CD1c-positive myeloid dendritic cell (primary cell): ENCODE measurements around the gene SLC25A23.

ENCODE experiments used
- DNase-seq: peaks from one replicate; pipeline ENCODE4 v3.0.0-alpha.2; 2016; ENCODE audit errors: extremely low spot score

Gene SLC25A23

DNA sequence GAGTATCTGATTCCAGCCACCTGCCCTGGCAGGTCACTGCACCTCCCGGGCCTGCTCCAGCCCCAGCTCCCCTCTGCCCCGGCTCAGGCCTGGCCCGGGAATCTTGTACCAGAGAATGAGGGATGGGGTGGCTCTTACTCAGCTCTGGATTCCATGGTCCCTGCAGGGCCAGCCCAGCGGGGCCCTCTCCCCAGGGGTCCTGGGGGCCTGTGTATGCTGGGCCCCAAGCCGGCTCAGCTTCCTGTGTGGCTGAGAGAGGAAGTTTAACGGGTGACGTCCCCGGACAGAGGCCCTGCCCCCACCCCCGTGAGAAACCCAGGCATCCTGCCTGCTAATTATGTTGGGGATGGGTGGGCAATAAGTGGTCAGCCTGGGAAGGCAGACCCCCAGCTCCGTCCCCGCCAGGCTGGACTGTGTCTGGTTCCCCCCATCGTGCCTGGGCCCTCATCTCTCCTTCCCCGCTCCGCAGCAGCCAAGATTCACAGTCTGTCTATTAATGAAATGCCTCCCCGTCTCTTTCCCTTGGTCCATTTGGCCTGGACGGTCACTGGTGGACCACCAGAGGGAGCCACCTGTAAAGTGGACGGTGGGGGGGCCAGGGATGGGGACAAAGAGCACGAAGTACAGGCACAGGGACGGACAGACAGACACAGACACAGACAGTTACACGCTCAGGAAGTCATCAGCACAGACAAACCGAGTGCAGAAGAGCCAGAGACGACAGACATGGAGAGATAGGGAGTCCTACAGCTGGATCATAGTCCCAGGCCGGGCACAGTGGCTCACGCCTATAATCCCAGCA is 22.1 kb upstream of the SLC25A23 start, which contains the start of gene DENND1C:
TSS of gene DENND1C (minus strand) at position 247 of the 802 bp plus-strand sequence. CDS start at position 155, 92 bp downstream.
- peak; percentile 57 for DNase-seq

DNA sequence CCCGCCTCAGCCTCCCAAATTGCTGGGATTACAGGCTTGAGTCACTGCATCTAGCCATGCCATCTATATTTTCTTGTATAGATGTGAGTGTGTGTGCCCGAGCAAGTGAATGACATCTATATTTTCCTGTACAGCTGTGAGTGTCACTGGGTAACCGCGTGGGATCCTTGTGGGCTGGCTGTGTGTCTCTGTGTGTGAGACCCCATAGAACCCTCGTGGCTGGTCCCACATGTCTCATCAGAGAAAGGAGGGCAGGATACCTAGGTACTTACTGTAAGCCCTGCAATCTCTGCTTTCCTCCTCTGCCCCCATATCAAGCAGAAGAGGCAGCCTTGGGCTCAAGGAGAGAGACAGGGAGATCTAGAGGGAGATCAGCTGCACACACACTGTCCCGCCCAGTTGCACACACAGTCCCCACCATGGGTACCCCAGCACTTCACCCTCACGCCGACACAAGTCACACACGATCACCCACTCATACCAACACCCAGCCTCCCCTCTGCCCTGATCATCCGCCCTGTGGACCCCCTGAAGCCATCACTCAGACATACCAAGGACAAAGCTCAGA is 21.3 kb upstream of the SLC25A23 start:
- no peak for DNase-seq

DNA sequence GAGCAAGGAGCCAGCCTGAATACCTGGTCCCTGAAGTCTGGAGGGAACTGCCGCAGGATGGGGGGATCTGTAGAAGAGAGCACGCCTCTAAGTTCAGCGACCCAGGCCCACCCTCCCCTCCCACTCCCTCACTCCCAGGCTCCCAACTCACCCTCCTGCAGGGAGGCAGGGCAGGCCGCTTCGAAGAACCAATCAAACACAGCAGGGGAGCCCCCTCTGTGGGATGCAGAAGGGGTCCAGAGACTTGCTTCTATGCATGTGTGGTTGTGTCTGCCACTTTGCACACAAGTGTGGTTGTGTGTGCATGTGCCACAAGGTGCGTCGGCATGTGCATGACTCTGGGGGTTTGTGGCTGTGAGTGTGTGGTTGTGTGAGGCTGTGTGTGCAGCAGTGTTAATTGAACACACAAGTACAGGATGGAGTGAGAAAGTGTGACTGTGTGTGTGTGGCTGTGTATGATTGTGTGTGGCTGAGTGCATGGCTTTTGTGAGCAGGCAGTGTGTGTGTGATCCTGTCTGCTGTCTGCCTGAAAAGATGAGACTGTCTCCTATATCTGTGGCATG is 20.3 kb upstream of the SLC25A23 start:
- DNase-seq = no peak

DNA sequence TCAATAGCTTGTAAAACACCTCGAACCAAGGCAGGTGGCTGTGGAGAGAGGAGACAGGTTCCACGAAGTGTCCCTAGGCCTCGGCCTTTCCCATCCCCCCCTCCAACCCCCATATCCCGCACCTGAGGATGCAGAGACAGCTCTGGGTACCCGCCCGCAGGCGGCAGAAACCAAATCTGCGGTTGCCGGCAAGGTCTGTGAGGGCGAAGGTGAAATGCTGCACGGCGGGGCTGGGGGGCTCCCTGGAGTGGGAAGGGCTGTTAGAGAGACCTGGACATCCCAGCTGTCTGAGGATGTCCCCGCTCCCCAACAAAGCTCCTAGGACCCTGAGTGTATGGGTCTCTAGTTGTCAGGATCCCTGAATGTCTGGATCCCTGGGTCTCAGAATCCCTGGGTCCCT is 19.2 kb upstream of the SLC25A23 start:
- DNase-seq = no peak

DNA sequence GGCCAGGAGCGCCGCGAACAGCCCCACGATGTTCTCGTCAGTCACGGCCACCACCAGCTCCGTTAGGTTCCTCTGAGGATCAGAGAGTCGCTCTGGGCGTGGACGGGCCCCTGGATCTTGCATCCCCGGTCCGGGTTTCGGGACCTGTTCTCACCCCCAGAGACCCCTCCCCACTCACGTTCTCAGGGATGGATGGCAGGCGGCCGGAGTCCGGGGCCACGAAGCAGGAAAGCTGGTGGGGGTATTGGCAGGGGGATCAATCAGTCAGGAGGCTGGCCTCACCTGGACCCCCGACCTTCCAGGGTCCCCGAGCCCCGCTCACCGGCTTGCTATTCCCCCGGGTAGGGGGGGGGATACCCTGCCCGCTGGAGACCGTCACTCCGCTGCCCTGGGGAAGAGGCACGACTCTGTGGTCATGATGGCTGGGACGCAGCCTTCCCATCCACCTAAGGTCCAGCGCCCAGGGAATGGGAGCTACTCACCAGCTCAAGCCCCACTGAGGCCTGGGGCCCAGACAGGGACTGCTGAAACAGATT is 17.4 kb upstream of the SLC25A23 start:
- DNase-seq = no peak

DNA sequence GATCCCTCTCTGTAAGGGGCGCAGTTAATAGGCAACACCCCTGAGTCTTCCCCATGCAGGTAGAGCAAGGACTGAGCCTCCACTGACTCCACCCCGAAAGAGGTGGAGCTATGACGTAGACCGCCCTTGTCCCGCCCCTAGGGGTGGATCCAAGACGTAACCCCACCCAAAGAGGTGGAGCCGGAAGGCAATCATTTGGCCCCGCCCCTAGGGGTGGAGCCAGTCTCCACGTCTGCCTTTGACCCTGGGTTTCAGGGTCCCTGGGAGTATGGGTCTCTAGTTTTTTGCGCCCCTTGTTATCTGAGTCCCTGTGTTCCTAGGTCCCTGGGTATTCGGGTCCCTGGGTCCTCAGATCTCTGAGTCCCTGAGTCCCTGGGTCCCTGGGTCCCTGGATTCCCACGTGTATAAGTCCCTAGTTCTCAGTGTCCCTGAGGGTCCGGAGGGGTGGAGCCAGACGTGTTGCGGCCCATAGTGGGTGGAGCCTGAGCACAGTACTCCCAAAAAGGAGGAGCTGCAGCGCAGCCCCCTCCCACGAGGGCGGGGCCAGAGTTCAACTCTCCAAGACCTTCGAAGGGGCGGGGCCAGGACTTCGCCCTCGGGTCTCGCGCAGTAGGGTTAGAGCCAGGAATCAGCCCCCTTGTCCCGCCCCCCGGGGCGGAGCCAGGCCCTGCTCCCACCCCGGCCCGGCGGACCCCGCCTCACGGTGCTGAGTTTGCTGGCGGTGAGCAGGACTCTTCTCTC is 16.7 kb upstream of the SLC25A23 start:
- peak; percentile 52 for DNase-seq

DNA sequence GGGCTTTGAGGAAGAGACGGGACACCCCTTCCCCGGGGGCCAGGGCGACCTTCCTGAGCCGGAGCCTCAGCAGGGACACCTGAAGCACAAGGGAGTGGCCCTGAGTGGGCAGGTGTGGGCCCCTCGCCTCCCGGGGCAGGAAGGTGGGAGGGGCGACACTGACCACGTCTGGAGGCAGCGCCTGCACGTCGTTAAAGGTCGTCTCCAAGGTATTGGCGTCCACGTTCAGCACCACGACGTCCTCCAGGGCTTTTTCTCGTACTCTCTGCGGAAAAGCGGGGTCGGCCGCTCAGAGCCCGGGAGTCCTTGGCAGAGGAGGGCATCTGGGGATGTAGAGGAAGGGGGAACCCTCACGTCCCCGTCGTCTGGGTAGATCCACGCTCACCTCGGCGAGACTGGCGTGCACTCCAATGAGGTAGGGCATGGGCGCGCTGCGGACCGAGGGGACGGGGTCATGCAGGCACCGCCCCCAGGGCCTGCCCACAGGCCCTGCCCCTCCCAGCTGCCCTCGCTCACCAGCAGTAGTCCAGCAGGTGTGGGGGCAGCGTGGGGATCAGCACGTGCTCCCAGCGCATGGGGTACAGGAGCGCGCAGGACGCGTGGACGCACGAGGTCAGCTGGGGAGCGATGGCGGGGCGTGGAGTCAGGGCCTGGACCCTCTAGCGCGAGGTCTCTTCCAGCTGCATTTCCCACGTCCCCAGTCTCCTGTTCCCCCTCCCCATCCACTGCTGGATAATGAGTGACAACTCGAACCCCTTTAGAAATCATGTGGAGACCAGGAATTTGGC is 15.9 kb upstream of the SLC25A23 start:
- DNase-seq = no peak

DNA sequence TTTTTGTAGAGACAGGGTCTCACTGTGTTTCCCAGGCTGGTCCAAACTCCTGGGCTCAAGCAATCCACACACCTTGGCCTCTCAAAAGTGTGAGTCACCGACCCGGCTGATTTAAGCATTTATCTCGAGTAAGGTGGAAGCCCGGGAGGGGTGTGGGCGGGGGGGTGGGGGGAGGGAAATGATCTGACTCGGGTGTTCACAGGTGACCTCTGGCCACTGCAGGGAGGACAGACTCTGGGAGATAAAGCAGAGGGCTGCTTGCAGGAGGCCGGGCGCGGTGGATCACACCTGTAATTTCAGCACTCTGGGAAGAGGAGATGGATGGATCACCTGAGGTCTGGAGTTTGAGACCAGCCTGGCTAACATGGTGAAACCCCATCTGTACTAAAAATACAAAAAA is 14.1 kb upstream of the SLC25A23 start:
- DNase-seq = no peak

DNA sequence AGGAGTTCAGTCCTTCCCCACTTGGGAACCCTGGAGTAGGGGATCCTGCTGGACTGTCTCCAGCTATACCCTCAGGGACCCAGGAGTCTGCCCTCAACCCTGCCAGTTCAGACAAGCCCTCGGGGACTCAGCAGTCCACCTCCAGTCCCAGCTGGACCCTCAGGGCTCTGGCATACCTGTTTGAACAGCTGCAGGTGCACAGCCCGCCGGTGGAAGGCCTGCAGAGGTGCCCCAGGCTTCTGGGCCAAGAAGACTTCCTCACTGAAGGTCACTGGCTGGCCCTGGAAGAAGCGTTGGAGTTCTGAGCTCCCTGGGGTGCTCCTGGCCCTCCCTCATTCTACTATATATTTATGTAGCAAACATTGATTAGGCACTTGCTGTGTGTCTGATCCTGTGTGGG is 13.1 kb upstream of the SLC25A23 start:
- DNase-seq = no peak

DNA sequence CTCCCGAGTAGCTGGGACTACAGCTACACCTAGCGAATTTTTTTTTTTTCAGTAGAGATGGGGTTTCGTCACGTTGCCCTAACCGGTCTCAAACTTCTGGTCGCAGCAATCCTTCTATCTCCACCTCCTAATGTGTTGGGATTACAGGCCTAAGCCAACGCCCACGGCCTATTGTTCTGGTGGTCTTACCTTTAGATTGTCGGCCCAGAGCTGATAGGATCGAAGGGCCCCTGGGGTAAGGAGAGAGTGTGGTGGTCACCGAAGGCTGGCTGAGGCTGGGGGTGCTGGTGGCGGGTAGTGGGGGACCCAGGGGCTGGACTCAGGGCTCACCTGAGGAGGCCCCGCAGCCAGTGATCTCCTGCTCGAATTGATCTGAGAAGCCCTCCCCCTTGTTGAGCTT is 11.5 kb upstream of the SLC25A23 start:
- no peak for DNase-seq

DNA sequence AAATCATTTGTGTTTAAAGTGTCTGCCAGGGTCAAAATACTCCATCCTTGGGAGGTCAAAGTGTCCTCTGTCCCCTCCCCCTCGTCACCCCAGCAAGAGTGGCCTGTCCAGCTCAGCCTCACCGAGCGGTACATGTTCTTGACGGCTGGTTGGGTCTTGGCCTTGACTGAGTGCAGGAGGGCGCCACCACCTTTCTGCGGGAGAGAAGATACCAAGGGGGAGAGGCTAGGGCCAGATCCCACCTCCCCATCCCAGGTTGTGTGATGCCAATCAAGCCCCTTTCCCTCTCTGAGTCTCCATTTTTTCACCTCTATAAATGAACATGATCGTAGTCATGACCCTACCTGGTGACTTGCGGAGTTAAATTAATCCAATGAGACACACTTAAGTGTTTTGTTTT is 10.6 kb upstream of the SLC25A23 start:
- DNase-seq = no peak

DNA sequence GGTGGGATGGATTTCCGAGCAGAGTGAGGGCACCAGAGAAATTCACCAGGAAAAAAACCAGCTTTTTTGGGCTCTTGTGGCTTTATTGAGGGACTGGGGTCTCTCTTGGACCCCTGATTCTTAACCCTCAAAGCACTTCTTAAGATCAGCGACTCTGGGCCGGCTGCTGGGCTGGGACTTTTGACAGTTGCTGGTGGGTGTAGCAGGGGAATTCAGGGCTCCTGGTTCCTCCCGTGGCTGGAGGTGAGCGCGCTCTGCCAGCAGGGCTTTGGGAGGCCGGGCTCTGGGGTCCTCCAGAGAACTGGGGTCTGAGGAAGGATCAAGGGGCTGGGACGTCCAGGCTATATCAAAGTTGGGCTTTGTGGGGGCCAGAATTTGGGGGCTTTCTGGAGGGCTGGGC is 7.8 kb upstream of the SLC25A23 start:
- DNase-seq = no peak

DNA sequence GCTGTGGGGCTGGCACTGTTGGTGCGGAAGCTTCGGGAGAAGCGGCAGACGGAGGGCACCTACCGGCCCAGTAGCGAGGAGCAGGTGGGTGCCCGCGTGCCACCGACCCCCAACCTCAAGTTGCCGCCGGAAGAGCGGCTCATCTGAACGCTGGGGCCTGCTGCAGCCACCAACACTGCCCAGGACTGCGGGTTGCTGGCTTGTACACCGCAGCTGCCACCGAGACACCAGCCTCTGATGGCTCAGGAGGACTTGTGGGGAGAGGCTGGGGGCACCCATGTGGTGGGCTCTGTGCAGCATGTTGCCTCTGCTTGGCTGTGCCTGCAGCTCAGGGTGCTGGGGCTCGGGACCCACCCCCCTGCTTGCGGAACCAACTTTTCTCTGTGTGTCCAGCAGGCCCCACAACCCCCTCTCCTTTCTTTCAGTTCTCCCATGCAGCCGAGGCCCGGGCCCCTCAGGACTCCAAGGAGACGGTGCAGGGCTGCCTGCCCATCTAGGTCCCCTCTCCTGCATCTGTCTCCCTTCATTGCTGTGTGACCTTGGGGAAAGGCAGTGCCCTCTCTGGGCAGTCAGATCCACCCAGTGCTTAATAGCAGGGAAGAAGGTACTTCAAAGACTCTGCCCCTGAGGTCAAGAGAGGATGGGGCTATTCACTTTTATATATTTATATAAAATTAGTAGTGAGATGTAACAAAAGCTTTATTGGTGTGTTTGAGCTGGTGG is 7.1 kb upstream of the SLC25A23 start:
- DNase-seq = no peak

DNA sequence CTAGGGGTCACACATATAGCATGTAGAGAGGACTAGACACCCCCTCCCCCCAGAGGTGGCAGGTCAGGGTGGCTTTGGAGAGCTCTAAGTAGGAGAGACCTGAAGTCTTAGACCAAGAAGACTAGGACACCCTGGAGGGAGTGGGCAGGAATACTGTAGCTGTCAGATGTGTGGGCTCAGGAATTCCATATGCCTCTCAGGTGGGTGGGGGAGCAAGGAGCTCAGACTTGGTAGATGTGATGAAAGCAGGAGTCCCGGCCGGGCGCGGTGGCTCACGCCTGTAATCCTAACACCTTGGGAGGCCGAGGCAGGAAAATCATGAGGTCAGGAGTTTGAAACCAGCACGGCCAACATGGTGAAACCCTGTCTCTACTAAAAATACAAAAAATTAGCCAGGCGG is 6.1 kb upstream of the SLC25A23 start:
- DNase-seq = no peak

DNA sequence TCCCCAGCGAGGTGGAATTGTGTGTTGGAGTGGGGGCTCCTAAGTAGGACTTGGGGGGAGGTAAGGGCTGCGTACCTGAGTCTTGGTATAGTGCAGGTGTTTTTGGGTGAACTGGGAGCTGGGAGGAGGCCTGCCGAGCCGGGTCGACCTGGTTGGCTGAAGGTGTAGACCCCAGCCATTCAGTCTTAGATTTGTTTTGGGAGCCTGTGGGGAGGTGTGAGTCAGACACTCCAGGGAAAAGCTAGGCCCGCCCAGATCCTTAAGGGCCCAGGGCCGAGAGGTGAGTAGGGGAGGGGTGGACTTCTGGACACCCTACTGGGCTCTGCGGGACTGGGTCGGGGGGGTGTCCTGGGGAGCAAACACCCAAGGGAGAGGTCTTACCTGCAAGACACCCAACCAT is 5.4 kb upstream of the SLC25A23 start:
- DNase-seq = no peak

DNA sequence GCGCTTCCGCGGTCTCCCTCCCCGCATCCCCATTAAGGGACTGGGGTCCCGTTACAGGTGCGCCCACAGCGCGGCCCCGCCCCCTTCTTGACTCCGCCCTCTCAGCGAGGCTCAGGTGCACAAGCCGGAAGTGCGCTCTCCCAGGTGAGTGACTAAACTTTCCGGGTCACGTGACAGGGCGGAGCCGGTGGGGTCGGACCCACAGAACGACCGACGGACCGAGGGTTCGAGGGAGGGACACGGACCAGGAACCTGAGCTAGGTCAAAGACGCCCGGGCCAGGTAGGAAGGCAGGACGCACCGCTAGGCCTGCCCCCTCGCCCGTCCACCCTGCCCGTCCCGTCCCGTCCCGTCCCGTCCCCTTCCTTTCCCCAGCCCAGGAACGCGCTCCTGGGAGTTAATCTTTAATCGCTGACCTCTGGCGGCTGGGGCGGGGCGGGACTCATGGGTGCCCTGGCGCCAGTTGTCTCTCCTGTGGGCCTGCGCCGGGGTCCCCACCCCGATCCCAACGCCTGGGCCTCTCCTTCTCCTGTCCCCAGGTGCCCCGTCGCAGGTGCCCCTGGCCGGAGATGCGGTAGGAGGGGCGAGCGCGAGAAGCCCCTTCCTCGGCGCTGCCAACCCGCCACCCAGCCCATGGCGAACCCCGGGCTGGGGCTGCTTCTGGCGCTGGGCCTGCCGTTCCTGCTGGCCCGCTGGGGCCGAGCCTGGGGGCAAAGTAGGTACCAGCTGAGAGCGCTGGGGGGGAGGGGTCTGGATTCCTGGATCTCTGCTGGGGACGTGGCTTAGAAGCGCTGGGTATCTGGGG is 4.7 kb upstream of the SLC25A23 start, which contains the start of gene CRB3:
TSS of gene CRB3 (plus strand) at position 202 of the 804 bp plus-strand sequence. CDS start at position 633, 431 bp downstream.
- no peak for DNase-seq

DNA sequence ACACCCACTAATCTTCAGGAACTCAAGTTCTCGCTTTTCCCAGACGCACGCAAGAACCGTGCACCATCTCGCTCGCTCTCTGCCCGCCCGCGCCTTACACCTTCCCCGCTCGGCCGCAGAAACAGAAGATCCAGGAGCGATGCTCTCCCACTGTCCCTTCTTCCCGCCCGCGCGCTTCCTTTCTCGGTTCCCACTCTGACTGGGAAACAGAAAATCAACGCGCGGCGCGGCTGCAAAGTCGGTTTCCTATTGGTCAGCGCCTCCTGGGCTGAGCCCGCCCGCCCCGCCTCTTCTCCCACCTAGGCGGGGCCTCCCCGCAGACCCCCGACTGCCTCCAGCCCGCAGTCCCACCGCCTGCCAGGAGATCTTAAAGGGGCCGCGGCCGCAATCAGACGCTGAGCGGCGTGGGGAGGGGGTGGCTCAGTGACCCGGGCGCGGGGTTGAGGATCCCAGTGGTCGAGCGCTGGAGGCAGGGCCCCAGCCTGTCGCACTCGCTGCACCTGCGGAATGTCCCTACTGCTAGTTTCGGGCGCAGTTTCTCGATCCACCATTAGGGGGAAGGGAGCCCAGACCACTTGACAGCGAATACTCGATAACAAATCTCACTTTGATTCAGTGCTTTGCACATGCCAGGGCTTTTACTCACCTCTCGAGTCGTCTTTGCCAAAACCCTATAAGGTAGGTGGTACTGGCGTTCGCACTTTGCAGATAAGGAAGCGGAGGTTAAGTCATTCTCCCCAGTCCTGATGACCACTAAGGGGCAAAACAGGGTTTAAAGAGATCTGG is 700 bp upstream of the SLC25A23 start:
- peak; percentile 95 for DNase-seq

DNA sequence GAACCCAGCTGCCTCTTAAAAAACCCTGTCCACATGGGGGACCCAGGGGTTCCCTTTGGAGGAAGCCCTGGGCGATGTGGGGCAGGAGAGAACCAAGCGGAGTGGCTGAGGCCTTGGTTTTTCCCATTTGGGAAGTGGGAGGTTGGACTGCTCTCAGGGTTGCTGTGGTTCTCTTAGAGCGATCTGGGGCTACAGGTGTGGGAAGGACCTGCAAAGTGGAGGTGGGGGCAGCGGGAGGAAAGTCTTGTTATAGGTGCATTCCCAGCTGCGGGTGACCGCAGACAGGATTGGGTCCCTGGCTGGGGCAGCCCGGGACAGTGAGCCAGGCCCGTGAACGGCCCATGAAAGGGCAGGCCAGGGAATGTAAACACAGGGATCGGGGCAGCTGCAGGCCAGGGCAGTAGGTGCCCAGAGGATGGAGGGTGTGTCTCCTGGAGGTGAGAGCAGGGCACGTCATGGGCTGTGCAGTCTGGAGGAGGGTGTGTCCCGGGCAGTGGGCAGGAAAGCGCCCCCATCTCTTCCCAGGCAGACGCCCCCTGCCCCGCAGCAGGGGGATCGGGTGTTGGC is 814 bp downstream of the SLC25A23 start:
- no peak for DNase-seq
